Hypothalamus (tissue), 51 donors: Measurements from ENCODE around the gene SIVA1.

Experiments used
- DNase-seq, 51 donors: peaks; one replicate each; lab custom pipeline; 2025; lab: John Stamatoyannopoulos, UW

SIVA1 gene

GRCh38 chr14:104792945-104793702 lies 40.2 kb downstream of the SIVA1 start:
- no peak for DNase-seq

- no peak for DNase-seq
These were observed 40.7 kb downstream of the SIVA1 start for GRCh38 chr14:104793703-104793959.

GRCh38 chr14:104794099-104794498 lies 41.2 kb downstream of the SIVA1 start:
- DNase-seq: peak in 1 of 51 donors; percentile 82

- DNase-seq: peak in 3 of 51 donors; percentile 18 to 39 (median 20)
These were observed 41.7 kb downstream of the SIVA1 start for GRCh38 chr14:104794631-104794992.

- peak in 7 of 51 donors; percentile 15 to 71 (median 30) for DNase-seq
These were observed 42.2 kb downstream of the SIVA1 start, which contains the start of gene AKT1 for GRCh38 chr14:104794993-104795780. TSS of gene AKT1 (minus strand) at chr14:104795748. CDS start at chr14:104792643, 3,105 bp downstream.

- DNase-seq: peak in 15 of 51 donors; percentile 18 to 70 (median 36)
These were observed 43.1 kb downstream of the SIVA1 start for GRCh38 chr14:104795781-104796686.

GRCh38 chr14:104796687-104797081 lies 43.7 kb downstream of the SIVA1 start:
- no peak for DNase-seq

GRCh38 chr14:104797115-104798044 lies 44.4 kb downstream of the SIVA1 start:
- no peak for DNase-seq

- no peak for DNase-seq
These were observed 45.6 kb downstream of the SIVA1 start for GRCh38 chr14:104798300-104799243.

GRCh38 chr14:104799244-104800014 lies 46.5 kb downstream of the SIVA1 start:
- peak in 1 of 51 donors; percentile 25 for DNase-seq

- peak in 28 of 51 donors; percentile 11 to 75 (median 44) for DNase-seq
These were observed 47.2 kb downstream of the SIVA1 start for GRCh38 chr14:104800015-104800770.

- DNase-seq: peak in 4 of 51 donors; percentile 33 to 57 (median 50)
These were observed 48.0 kb downstream of the SIVA1 start, which contains the start of gene ZBTB42 for GRCh38 chr14:104800771-104801519. TSS of gene ZBTB42 (plus strand) at chr14:104801101. CDS start at chr14:104801198, 97 bp downstream.

- no peak for DNase-seq
These were observed 48.8 kb downstream of the SIVA1 start for GRCh38 chr14:104801520-104802393.

- DNase-seq: no peak
These were observed 49.6 kb downstream of the SIVA1 start for GRCh38 chr14:104802394-104803184.
